Liver (tissue), 9 donors: Measurements from ENCODE around the gene CD320. TPM values are rescaled to one million over a fixed set of nuclear protein-coding genes. Genes with fewer than 3 reads are reported as not detected.
"Not testable (repeated sequence)": the region's sequence is repeated elsewhere in the genome, so short reads cannot be mapped to it uniquely, and the experiment has no call there.

Experiments used
- DNase-seq: peaks from one replicate; pipeline ENCODE4 v3.0.0-alpha.2; 2017; ENCODE audit warnings: low spot score
- H3K27ac ChIP-seq, 2 donors: one replicate each; pipeline ENCODE4 v1.7.0; 2013; ENCODE audit warnings: inconsistent platforms in 2 of 2, low read length in 2 of 2, control low read depth in 1 of 2, low read depth in 1 of 2, mild to moderate bottlenecking in 1 of 2
- H3K27me3 ChIP-seq, 4 donors: one replicate each; pipeline versions ENCODE4 v1.6.1 to v1.7.0; 2013; ENCODE audit warnings: low read length in 3 of 4, inconsistent platforms in 1 of 4, mild to moderate bottlenecking in 1 of 4, moderate library complexity in 1 of 4; ENCODE audit not compliant: control insufficient read depth in 4 of 4, insufficient read depth in 4 of 4
- H3K36me3 ChIP-seq, 4 donors: one replicate each; pipeline versions ENCODE4 v1.6.1 to v1.7.0; 2013; ENCODE audit warnings: low read length in 3 of 4, mild to moderate bottlenecking in 3 of 4, low read depth in 1 of 4, moderate library complexity in 1 of 4; ENCODE audit not compliant: control insufficient read depth in 4 of 4, insufficient read depth in 3 of 4
- H3K4me1 ChIP-seq, 4 donors: one replicate each; pipeline versions ENCODE4 v1.6.1 to v1.7.0; 2013; ENCODE audit warnings: low read length in 3 of 4, mild to moderate bottlenecking in 3 of 4, moderate library complexity in 1 of 4; ENCODE audit not compliant: control insufficient read depth in 4 of 4, insufficient read depth in 4 of 4
- H3K4me3 ChIP-seq, 3 donors: one replicate each; pipeline versions ENCODE4 v1.6.1 to v1.7.0; 2013; ENCODE audit warnings: low read length in 3 of 3, control low read depth in 1 of 3, low read depth in 1 of 3, mild to moderate bottlenecking in 1 of 3
- H3K9ac ChIP-seq, 2 donors: one replicate each; pipeline ENCODE4 v1.7.0; 2013; ENCODE audit warnings: low read length in 2 of 2, mild to moderate bottlenecking in 2 of 2, moderate library complexity in 2 of 2, control low read depth in 1 of 2, low read depth in 1 of 2
- H3K9me3 ChIP-seq, 4 donors: one replicate each; pipeline versions ENCODE4 v1.6.1 to v1.7.0; 2013; ENCODE audit warnings: low read length in 3 of 4; ENCODE audit not compliant: control insufficient read depth in 4 of 4
- EGR1 ChIP-seq, 2 donors: IDR thresholded peaks; 2 replicates each; pipeline ENCODE4 v1.6.1; 2016 to 2018; ENCODE audit warnings: antibody characterized with exemption in 2 of 2, low read depth in 2 of 2
- FOXA2 ChIP-seq: IDR thresholded peaks from 2 replicates; pipeline ENCODE4 v1.6.1; 2016; ENCODE audit warnings: antibody characterized with exemption
- GABPA ChIP-seq, 2 donors: IDR thresholded peaks in 1 of 2; conservative IDR thresholded peaks in 1 of 2; 2 replicates each; pipeline ENCODE4 v1.6.1; 2016; ENCODE audit warnings: antibody characterized with exemption in 2 of 2, mild to moderate bottlenecking in 1 of 2, moderate library complexity in 1 of 2
- HNF4A ChIP-seq, 2 donors: conservative IDR thresholded peaks; 2 replicates each; pipeline ENCODE4 v1.6.1; 2016; ENCODE audit warnings: antibody characterized with exemption in 2 of 2, mild to moderate bottlenecking in 2 of 2
- HNF4G ChIP-seq: IDR thresholded peaks from 2 replicates; pipeline ENCODE4 v1.6.1; 2016; ENCODE audit warnings: antibody characterized with exemption
- JUND ChIP-seq, 2 donors: IDR thresholded peaks; 2 replicates each; pipeline ENCODE4 v1.6.1; 2016; ENCODE audit warnings: antibody characterized with exemption in 2 of 2
- MAX ChIP-seq: IDR thresholded peaks from 2 replicates; pipeline ENCODE4 v1.6.1; 2016; ENCODE audit warnings: antibody characterized with exemption
- NR2F2 ChIP-seq: IDR thresholded peaks from 2 replicates; pipeline ENCODE4 v1.6.1; 2016; ENCODE audit warnings: antibody characterized with exemption
- RAD21 ChIP-seq, 2 donors: IDR thresholded peaks; 2 replicates each; pipeline ENCODE4 v1.6.1; 2016; ENCODE audit warnings: antibody characterized with exemption in 2 of 2, mild to moderate bottlenecking in 2 of 2
- REST ChIP-seq: IDR thresholded peaks from 2 replicates; pipeline ENCODE4 v1.6.1; 2016; ENCODE audit warnings: antibody characterized with exemption, mild to moderate bottlenecking
- RXRA ChIP-seq, 2 donors: IDR thresholded peaks; 2 replicates each; pipeline ENCODE4 v1.6.1; 2017 to 2018; ENCODE audit warnings: antibody characterized with exemption in 2 of 2, mild to moderate bottlenecking in 1 of 2
- SP1 ChIP-seq: IDR thresholded peaks from 2 replicates; pipeline ENCODE4 v1.6.1; 2018; ENCODE audit warnings: antibody characterized with exemption, mild to moderate bottlenecking
- TAF1 ChIP-seq: conservative IDR thresholded peaks from 2 replicates; pipeline ENCODE4 v1.6.1; 2016; ENCODE audit warnings: antibody characterized with exemption, mild to moderate bottlenecking
- YY1 ChIP-seq: IDR thresholded peaks from 2 replicates; pipeline ENCODE4 v1.6.1; 2016; ENCODE audit warnings: antibody characterized with exemption, mild to moderate bottlenecking
- ZBTB33 ChIP-seq: IDR thresholded peaks from 2 replicates; pipeline ENCODE4 v1.6.1; 2016; ENCODE audit warnings: antibody characterized with exemption
- WGBS: extraction: QIAGEN DNeasy Blood & Tissue Kit; methylation state at CpG from one replicate; pipeline ENCODE4 v1.1.7; 2013; 5-methylcytosine and 5-hydroxymethylcytosine counted together
- polyA plus RNA-seq, 2 donors: library from polyadenylated mRNA; stranded (reverse) in 1 of 2; unstranded in 1 of 2; fragments of 200-250 nt in 1 of 2; fragments of >200 nt in 1 of 2; fragmentation: Nextera tagmentation in 1 of 2; extraction: Ambion mirVana in 1 of 2; gene quantifications; one replicate each; pipeline versions ENCODE4 v1.2.1 to v1.2.3, GENCODE V29; 2013 to 2015
- total RNA-seq, 2 donors: library from RNA; depleted of rRNA; stranded (reverse); fragments of >200 nt; gene quantifications; one replicate each; pipeline ENCODE4 v1.2.3, GENCODE V29; 2014
- donor health status: healthy.
- donor health status: healthy.
- donor health status: healthy.
- donor health status: healthy.
- donor health status: healthy.

Gene CD320
- total and polyA plus RNA-seq, 4 donors: 6.7 to 18.0 (median 12.6) TPM

- DNase-seq: no peak
- WGBS: 70% methylated on average over 6 of the region's 6 CpGs
- H3K9ac ChIP-seq: no peak overlapping the region
- no peaks in the 10 kb centered on the region for H3K36me3 ChIP-seq
- TF ChIP-seq NR2F2 (peak; percentile 99), SP1 (peak; percentile 48), JUND (IDR thresholded peaks at IDR 0.05) (peak; percentile 80 to 91), EGR1 (IDR thresholded peaks at IDR 0.05; ENCODE audit: low read depth in 2 of 2) (peak in 1 of 2 donors; percentile 14), MAX (no peak), RAD21 (IDR thresholded peaks at IDR 0.05) (peak; percentile 28 to 44), YY1 (no peak), HNF4G (no peak), FOXA2 (no peak), HNF4A (conservative IDR thresholded peaks at IDR 0.05) (peak in 1 of 2 donors; percentile 35), RXRA (IDR thresholded peaks at IDR 0.05) (peak; percentile 59 to 80)
- no peak overlapping the region for H3K4me3 ChIP-seq
- H3K27ac ChIP-seq: peak overlapping the region; percentile 17 to 72
- H3K4me1 ChIP-seq: peaks cover 4 to 35% (median 10%) of the 10 kb centered on the region in 4 donors
- no peaks in the 10 kb centered on the region for H3K9me3 ChIP-seq
- H3K27me3 ChIP-seq: no peaks in the 10 kb centered on the region
These were observed 47.7 kb upstream of the CD320 start for GRCh38 chr19:8355631-8356402.

- not testable (repeated sequence) for H3K9me3 ChIP-seq, DNase-seq, H3K4me3 ChIP-seq, H3K9ac ChIP-seq, H3K27me3 ChIP-seq, H3K27ac ChIP-seq, H3K36me3 ChIP-seq
- peaks cover 2 to 31% (median 7%) of the 10 kb centered on the region in 4 donors for H3K4me1 ChIP-seq
- WGBS: 80% methylated on average over 5 of the region's 5 CpGs
These were observed 44.7 kb upstream of the CD320 start for GRCh38 chr19:8352845-8353244.

- H3K9me3 ChIP-seq: no peaks in the 10 kb centered on the region
- H3K4me1 ChIP-seq: peaks cover 2 to 29% (median 7%) of the 10 kb centered on the region in 4 donors
- no peak for TF ChIP-seq ZBTB33
- no peak for TF ChIP-seq TAF1
- no peak for TF ChIP-seq RAD21 (IDR thresholded peaks at IDR 0.05)
- no peak for TF ChIP-seq EGR1 (IDR thresholded peaks at IDR 0.05; ENCODE audit: low read depth in 2 of 2)
- no peak for TF ChIP-seq YY1
- no peak for TF ChIP-seq REST
- no peak for TF ChIP-seq GABPA (IDR thresholded peaks at IDR 0.05 in 1 of 2, conservative IDR thresholded peaks at IDR 0.05 in 1 of 2)
- TF ChIP-seq MAX: no peak
- no peak for TF ChIP-seq FOXA2
- TF ChIP-seq HNF4A (conservative IDR thresholded peaks at IDR 0.05): no peak
- TF ChIP-seq RXRA (IDR thresholded peaks at IDR 0.05): no peak
- no peaks in the 10 kb centered on the region for H3K36me3 ChIP-seq
- H3K27me3 ChIP-seq: no peaks in the 10 kb centered on the region
- WGBS: 71% methylated on average over 10 of the region's 10 CpGs
- H3K4me3 ChIP-seq: no peak overlapping the region
- DNase-seq: no peak
- no peak overlapping the region for H3K9ac ChIP-seq
- H3K27ac ChIP-seq: no peak overlapping the region
These were observed 44.1 kb upstream of the CD320 start for GRCh38 chr19:8352134-8352827.

GRCh38 chr19:8349629-8350372 lies 41.6 kb upstream of the CD320 start:
- H3K27ac ChIP-seq, H3K27me3 ChIP-seq, H3K4me1 ChIP-seq, H3K4me3 ChIP-seq, DNase-seq, H3K9ac ChIP-seq, H3K36me3 ChIP-seq, H3K9me3 ChIP-seq: not testable (repeated sequence)
- WGBS: 79% methylated on average over 8 of the region's 8 CpGs
